Measurements from ENCODE around the gene EHBP1L1. TPM values are rescaled to one million over a fixed set of nuclear protein-coding genes. Genes with fewer than 3 reads are reported as not detected.

EHBP1L1 gene
- total RNA-seq, 4 donors from 2014 or later: 186 to 472 (median 293) TPM

- intact Hi-C loops (cut with DNase I): no loop called here
- WGBS: 69% methylated on average over 8 of the region's 17 CpGs
- peaks cover 23 to 55% (median 53%) of the 10 kb centered on the region in 4 donors for H3K4me1 ChIP-seq
Measured at GRCh38 chr11:65551572-65552387, 24.1 kb upstream of the EHBP1L1 start.

GRCh38 chr11:65552388-65552951, 23.4 kb upstream of the EHBP1L1 start:
- DNase-seq (ENCODE audit: extremely low spot score): no peak
- no peak for TF ChIP-seq EP300 (IDR thresholded peaks at IDR 0.05)
- TF ChIP-seq POLR2AphosphoS5 (IDR thresholded peaks at IDR 0.05): no peak
- TF ChIP-seq POLR2A (IDR thresholded peaks at IDR 0.05; ENCODE audit: low read depth): no peak
- no peak for TF ChIP-seq CTCF (IDR thresholded peaks at IDR 0.05)
- Histone ChIP-seq H3K27ac (replicated peaks in 1 of 4) (no peak overlapping the region), H3K4me3 (no peak overlapping the region), H3K36me3 (peaks cover 0 to 62% (median 58%) of the 10 kb centered on the region in 4 donors), H3K4me1 (peaks cover 30 to 55% (median 54%) of the 10 kb centered on the region in 4 donors), H3K9me3 (no peaks in the 10 kb centered on the region), H3K27me3 (no peaks in the 10 kb centered on the region)
- 75% methylated on average over 7 of the region's 9 CpGs for WGBS
- intact Hi-C loops (cut with DNase I): no loop called here

More at GRCh38 chr11:65551572-65552387, 24.1 kb upstream of the EHBP1L1 start:
- H3K36me3 ChIP-seq: peaks cover 0 to 68% (median 65%) of the 10 kb centered on the region in 4 donors
- DNase-seq (ENCODE audit: extremely low spot score): no peak
- TF ChIP-seq POLR2AphosphoS5 (IDR thresholded peaks at IDR 0.05) (peak in 1 of 2 donors; percentile 16), EP300 (IDR thresholded peaks at IDR 0.05) (no peak), POLR2A (IDR thresholded peaks at IDR 0.05; ENCODE audit: low read depth) (no peak), CTCF (IDR thresholded peaks at IDR 0.05) (peak in 2 of 3 experiments; percentile 24 to 43)
- no peak overlapping the region for H3K27ac ChIP-seq (replicated peaks in 1 of 4)
- no peak overlapping the region for H3K4me3 ChIP-seq
- H3K9me3 ChIP-seq: no peaks in the 10 kb centered on the region
- H3K27me3 ChIP-seq: no peaks in the 10 kb centered on the region

GRCh38 chr11:65553301-65554001, 22.4 kb upstream of the EHBP1L1 start:
- no peak overlapping the region for H3K4me3 ChIP-seq
- intact Hi-C loops (cut with DNase I): no loop called here
- H3K9me3 ChIP-seq: no peaks in the 10 kb centered on the region
- 70% methylated on average over 27 of the region's 37 CpGs for WGBS
- H3K36me3 ChIP-seq: peaks cover 0 to 52% (median 50%) of the 10 kb centered on the region in 4 donors
- H3K27me3 ChIP-seq: no peaks in the 10 kb centered on the region
- H3K4me1 ChIP-seq: peaks cover 31 to 63% (median 56%) of the 10 kb centered on the region in 4 donors
- DNase-seq (ENCODE audit: extremely low spot score): no peak
- TF ChIP-seq POLR2AphosphoS5 (IDR thresholded peaks at IDR 0.05) (no peak), CTCF (IDR thresholded peaks at IDR 0.05) (no peak)
- H3K27ac ChIP-seq (replicated peaks in 1 of 4): peak overlapping the region in 2 of 4 donors; percentile 1 to 98

GRCh38 chr11:65554057-65554818, 21.6 kb upstream of the EHBP1L1 start:
- Histone ChIP-seq H3K4me1 (peaks cover 39 to 71% (median 64%) of the 10 kb centered on the region in 4 donors), H3K4me3 (no peak overlapping the region), H3K9me3 (no peaks in the 10 kb centered on the region), H3K27ac (replicated peaks in 1 of 4) (peak overlapping the region in 2 of 4 donors; percentile 96 to 98), H3K36me3 (peaks cover 0 to 45% (median 42%) of the 10 kb centered on the region in 4 donors), H3K27me3 (no peaks in the 10 kb centered on the region)
- WGBS: 83% methylated on average over 24 of the region's 27 CpGs
- DNase-seq (ENCODE audit: extremely low spot score): no peak
- TF ChIP-seq EP300 (IDR thresholded peaks at IDR 0.05) (no peak), POLR2A (IDR thresholded peaks at IDR 0.05; ENCODE audit: low read depth) (no peak), CTCF (IDR thresholded peaks at IDR 0.05) (no peak), POLR2AphosphoS5 (IDR thresholded peaks at IDR 0.05) (no peak)
- intact Hi-C loops (cut with DNase I): no loop called here
